Esophagus (tissue), 2 donors: ENCODE data around the gene ATRN. TPM values are rescaled to one million over a fixed set of nuclear protein-coding genes. Genes with fewer than 3 reads are reported as not detected.
"Not testable (repeated sequence)": the region's sequence is repeated elsewhere in the genome, so short reads cannot be mapped to it uniquely, and the experiment has no call there.

Source experiments
- H3K27ac ChIP-seq, 2 donors: one replicate each; pipeline ENCODE4 v1.5.1; 2013; ENCODE audit warnings: low read depth in 2 of 2, mild to moderate bottlenecking in 2 of 2, inconsistent platforms in 1 of 2, low read length in 1 of 2, moderate library complexity in 1 of 2
- H3K27me3 ChIP-seq, 2 donors: one replicate each; pipeline ENCODE4 v1.6.1; 2013; ENCODE audit warnings: low read length in 2 of 2, control low read depth in 1 of 2, mild to moderate bottlenecking in 1 of 2; ENCODE audit not compliant: insufficient read depth in 2 of 2, control insufficient read depth in 1 of 2
- H3K36me3 ChIP-seq, 2 donors: one replicate each; pipeline ENCODE4 v1.6.1; 2013; ENCODE audit warnings: low read length in 1 of 2; ENCODE audit not compliant: control insufficient read depth in 2 of 2, insufficient read depth in 2 of 2
- H3K4me1 ChIP-seq, 2 donors: one replicate each; pipeline ENCODE4 v1.6.1; 2013; ENCODE audit warnings: low read length in 1 of 2; ENCODE audit not compliant: control insufficient read depth in 2 of 2, insufficient read depth in 2 of 2
- H3K4me3 ChIP-seq, 2 donors: one replicate each; pipeline ENCODE4 v1.5.1; 2013; ENCODE audit warnings: low read length in 2 of 2, mild to moderate bottlenecking in 2 of 2, low read depth in 1 of 2, moderate library complexity in 1 of 2
- H3K9me3 ChIP-seq, 2 donors: one replicate each; pipeline ENCODE4 v1.6.1; 2013; ENCODE audit warnings: mild to moderate bottlenecking in 2 of 2, low read depth in 1 of 2, low read length in 1 of 2, moderate library complexity in 1 of 2; ENCODE audit not compliant: control insufficient read depth in 2 of 2, insufficient read depth in 1 of 2
- WGBS, 2 donors: extraction: QIAGEN DNeasy Blood & Tissue Kit; methylation state at CpG; one replicate each; pipeline ENCODE4 v1.1.7; 2013; 5-methylcytosine and 5-hydroxymethylcytosine counted together
- polyA plus RNA-seq, 2 donors: library from polyadenylated mRNA; stranded (reverse); fragments of 200-250 nt; gene quantifications; one replicate each; pipeline ENCODE4 v1.2.3, GENCODE V29; 2013
- donor health status: healthy with polysubstance abuse.
- donor health status: Bipolar disorder and iron deficiency.

The ATRN gene
- polyA plus RNA-seq, 2 donors: 2.4 to 5.1 TPM

DNA sequence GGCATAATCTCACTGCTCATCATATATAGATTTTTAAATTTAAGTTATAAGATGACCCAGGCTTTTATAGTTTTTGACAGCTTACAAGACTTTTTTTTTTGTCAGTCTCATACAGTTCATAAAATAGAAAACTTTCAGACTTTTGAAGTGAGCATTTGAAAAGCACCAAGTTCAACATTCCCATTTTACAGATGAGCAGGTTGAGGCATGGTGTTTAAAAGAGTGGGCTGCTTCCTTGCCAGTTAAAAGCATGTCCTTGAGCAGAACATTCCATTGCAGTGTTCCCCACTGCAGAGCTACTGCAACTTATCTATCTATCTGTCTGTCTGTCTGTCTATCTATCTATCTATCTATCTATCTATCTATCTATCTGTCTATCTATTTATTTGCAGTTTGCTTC lies 105.5 kb downstream of the ATRN start:
- Histone ChIP-seq H3K27me3 (no peaks in the 10 kb centered on the region), H3K9me3 (no peaks in the 10 kb centered on the region), H3K27ac (no peak overlapping the region), H3K36me3 (peaks cover 7 to 10% of the 10 kb centered on the region in 2 donors), H3K4me1 (no peaks in the 10 kb centered on the region), H3K4me3 (no peak overlapping the region)

DNA sequence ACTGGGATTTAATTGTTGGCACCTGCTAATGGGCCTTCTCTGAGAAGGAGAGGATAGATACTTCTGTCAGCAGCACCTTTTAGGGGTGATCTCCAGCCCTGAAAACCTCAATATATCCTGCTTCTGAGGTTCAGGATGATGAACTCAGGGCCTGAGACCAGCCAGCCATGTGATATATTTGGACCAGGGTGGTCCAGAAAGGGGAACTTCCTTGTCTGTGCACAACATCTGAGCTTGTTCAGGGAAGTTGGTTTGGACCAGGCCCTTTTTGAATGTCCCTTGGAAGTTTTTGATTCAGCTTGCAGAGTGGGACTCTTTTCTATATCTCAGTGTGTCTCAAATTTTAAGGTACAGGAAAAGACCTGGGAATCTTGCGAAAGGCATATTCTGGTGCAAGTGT lies 106.5 kb downstream of the ATRN start:
- no peaks in the 10 kb centered on the region for H3K9me3 ChIP-seq
- no peak overlapping the region for H3K4me3 ChIP-seq
- 99 to 100% methylated on average over 1 of the region's 1 CpG for WGBS, 2 donors
- H3K4me1 ChIP-seq: no peaks in the 10 kb centered on the region
- peaks cover 7 to 10% of the 10 kb centered on the region in 2 donors for H3K36me3 ChIP-seq
- no peak overlapping the region for H3K27ac ChIP-seq
- H3K27me3 ChIP-seq: no peaks in the 10 kb centered on the region

DNA sequence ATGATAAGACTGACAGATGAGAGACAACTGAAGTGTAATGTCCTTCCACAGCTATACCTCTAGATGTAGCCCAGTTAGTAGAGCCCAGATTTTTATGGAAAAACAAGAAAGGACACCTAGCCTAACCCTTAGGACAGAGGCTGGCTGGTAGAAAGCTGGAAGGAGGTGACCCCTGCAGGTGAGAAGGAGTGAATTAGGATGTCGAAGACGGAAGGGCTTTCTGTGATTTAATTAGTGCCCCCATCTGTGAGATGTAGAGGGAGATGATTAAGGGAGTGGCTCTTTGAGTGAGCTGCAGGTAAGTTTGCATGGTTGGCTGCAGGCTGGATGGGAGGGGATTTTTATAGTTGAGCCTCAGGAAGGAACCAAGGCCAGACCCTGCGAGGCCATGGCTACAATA lies 109.6 kb downstream of the ATRN start:
- Histone ChIP-seq H3K9me3 (no peaks in the 10 kb centered on the region), H3K36me3 (peaks cover 5 to 11% of the 10 kb centered on the region in 2 donors), H3K4me3 (no peak overlapping the region), H3K27me3 (no peaks in the 10 kb centered on the region), H3K4me1 (no peaks in the 10 kb centered on the region), H3K27ac (peak overlapping the region in 1 of 2 donors; percentile 4)
- WGBS, 2 donors: 91 to 94% methylated on average over 3 of the region's 3 CpGs

DNA sequence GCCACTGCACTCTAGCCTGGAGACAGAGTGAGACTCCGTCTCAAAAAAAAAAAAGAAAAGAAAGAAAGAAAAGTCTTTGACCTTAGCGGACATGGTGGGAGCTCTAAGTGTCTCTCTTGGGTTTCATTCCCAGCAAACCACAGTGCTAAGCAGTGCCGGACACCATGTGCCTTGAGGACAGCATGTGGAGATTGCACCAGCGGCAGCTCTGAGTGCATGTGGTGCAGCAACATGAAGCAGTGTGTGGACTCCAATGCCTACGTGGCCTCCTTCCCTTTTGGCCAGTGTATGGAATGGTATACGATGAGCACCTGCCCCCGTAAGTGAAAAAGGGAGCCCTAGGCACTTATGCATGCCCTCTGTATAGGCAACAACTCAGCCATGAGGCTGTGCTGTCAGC lies 112.9 kb downstream of the ATRN start:
- Histone ChIP-seq H3K4me1 (no peaks in the 10 kb centered on the region), H3K27ac (no peak overlapping the region), H3K9me3 (no peaks in the 10 kb centered on the region), H3K27me3 (no peaks in the 10 kb centered on the region), H3K36me3 (peaks cover 5 to 7% of the 10 kb centered on the region in 2 donors), H3K4me3 (no peak overlapping the region)
- WGBS, 2 donors: 84 to 92% methylated on average over 7 of the region's 7 CpGs

DNA sequence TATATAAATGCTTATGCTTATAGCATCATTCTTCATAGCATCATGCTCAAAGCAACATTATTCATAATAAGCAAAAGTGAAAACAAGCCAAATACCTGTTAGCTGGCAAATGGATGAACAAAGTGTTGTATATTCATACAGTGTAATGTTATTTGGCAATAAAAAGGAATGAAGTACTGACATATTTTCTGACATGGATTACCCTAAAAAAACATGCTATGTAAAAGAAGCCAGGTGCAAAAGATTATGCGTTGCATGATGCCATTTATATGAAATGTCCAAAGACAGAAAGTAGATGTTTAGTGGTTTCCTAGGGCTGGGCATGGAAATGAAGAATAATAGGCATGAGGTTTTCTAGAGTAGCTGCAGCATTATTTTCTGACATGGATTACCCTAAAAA lies 115.3 kb downstream of the ATRN start:
- H3K36me3 ChIP-seq: peaks cover 5 to 7% of the 10 kb centered on the region in 2 donors
- no peak overlapping the region for H3K4me3 ChIP-seq
- no peaks in the 10 kb centered on the region for H3K9me3 ChIP-seq
- WGBS, 2 donors: 82 to 91% methylated on average over 1 of the region's 1 CpG
- H3K4me1 ChIP-seq: no peaks in the 10 kb centered on the region
- no peak overlapping the region for H3K27ac ChIP-seq
- no peaks in the 10 kb centered on the region for H3K27me3 ChIP-seq

DNA sequence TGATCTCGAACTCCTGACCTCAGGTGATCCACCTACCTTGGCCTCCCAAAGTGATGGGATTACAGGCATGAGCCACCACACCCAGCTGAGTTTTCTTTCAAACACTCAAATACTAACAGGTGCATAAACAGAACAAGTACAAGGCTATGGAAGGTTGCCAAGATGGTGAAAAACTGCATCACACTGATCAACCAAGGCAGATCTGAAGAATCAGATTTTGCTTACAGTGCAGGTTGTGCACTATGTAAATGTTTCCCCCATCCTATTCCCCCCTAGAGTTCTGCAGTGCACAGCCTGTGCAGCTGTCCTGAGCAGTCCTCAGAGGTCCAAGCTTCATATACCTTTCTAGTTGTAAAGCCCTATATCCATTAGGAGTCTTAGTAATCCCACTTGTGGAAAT lies 119.3 kb downstream of the ATRN start:
- 96 to 100% methylated on average over 1 of the region's 1 CpG for WGBS, 2 donors
- Histone ChIP-seq H3K27ac (no peak overlapping the region), H3K4me3 (no peak overlapping the region), H3K9me3 (no peaks in the 10 kb centered on the region), H3K36me3 (peaks cover 4 to 12% of the 10 kb centered on the region in 2 donors), H3K4me1 (no peaks in the 10 kb centered on the region), H3K27me3 (no peaks in the 10 kb centered on the region)

DNA sequence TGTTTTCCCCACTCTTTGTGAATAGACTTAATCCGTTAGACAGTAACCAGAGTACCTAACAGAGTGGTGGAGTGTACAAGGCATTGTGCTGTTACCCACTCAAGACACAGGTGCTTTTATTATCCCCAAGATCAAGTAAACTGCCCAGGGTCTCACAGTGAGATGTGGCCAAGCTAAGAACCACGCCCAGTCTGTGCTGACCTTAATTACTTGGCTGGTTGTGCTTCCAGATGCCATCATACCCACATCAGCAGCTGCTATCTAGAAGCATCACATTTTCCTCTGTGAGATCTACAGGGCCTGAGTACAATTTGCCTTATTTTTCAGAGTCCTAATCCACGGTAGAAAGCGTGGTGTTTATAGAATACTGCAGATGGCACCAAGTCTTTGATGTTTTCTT lies 122.1 kb downstream of the ATRN start:
- no peak overlapping the region for H3K4me3 ChIP-seq
- peaks cover 0 to 2% of the 10 kb centered on the region in 2 donors for H3K4me1 ChIP-seq
- no peaks in the 10 kb centered on the region for H3K27me3 ChIP-seq
- H3K9me3 ChIP-seq: no peaks in the 10 kb centered on the region
- 93 to 95% methylated on average over 4 of the region's 4 CpGs for WGBS, 2 donors
- H3K27ac ChIP-seq: no peak overlapping the region
- peaks cover 4 to 15% of the 10 kb centered on the region in 2 donors for H3K36me3 ChIP-seq

DNA sequence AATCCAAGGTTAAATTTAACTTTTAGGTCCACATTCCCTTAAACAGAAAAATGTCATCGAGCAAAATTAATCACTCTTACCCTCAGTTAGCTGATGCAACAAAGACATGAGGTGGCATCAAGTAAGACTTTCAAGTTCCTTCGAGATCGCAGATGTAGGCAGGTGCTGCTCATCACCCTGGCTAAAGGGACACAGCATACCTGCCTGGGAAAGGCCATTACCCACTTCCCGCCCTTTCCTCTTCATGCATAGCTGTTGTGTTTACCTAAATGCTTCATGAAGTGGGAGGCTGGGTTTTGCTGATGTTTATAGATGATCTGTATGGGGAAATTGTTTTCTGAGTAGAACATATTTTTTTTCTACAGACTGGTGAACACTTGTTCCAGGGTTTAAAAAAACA lies 124.7 kb downstream of the ATRN start:
- peaks cover 10 to 17% of the 10 kb centered on the region in 2 donors for H3K36me3 ChIP-seq
- WGBS, 2 donors: 94 to 96% methylated on average over 4 of the region's 4 CpGs

DNA sequence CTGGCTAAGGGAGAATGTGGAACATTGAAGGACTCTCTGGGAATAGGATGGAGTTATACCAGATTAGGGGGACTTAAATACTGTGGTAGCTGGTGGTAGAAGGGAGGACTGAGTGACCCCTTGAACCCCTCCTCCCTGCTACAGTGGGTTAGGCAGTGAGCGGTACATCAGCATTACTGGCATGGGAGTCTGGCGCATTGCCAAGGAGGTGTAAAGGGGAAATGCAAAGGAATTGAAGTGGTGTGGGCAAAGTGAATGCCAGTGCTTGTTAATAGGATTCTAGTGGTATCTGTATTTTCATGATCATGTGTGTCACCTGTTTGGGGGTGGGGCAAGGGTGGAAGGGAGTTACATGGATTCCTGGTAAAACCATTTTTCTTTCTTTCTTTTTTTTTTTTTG lies 132.3 kb downstream of the ATRN start:
- no peaks in the 10 kb centered on the region for H3K9me3 ChIP-seq
- WGBS, 2 donors: 89 to 91% methylated on average over 2 of the region's 2 CpGs
- H3K27ac ChIP-seq: no peak overlapping the region
- H3K4me1 ChIP-seq: no peaks in the 10 kb centered on the region
- no peak overlapping the region for H3K4me3 ChIP-seq
- no peaks in the 10 kb centered on the region for H3K27me3 ChIP-seq
- H3K36me3 ChIP-seq: peaks cover 9 to 12% of the 10 kb centered on the region in 2 donors

More for the DNA sequence above, 124.7 kb downstream of the ATRN start:
- no peak overlapping the region for H3K27ac ChIP-seq
- H3K4me3 ChIP-seq: no peak overlapping the region
- H3K9me3 ChIP-seq: no peaks in the 10 kb centered on the region
- H3K27me3 ChIP-seq: no peaks in the 10 kb centered on the region
- H3K4me1 ChIP-seq: peaks cover 0 to 2% of the 10 kb centered on the region in 2 donors

DNA sequence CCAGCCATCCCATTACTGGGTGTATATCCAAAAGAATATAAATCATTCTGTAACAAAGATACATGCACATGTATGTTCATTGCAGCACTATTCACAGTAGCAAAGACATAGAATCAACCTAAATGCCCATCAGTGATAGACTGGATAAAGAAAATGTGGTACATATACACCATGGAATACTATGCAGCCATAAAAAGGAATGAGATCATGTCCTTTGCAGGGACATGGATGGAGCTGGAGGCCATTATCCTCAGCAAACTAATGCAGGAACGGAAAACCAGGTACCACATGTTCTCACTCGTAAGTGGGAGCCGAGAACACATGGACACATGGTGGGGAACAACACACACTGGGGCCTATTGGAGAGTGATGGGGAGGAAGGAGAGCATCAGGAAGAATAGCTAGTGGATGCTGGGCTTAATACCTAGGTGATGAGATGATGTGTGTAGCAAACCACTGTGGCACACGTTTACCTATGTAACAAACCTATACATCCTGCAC lies 134.6 kb downstream of the ATRN start:
- not testable (repeated sequence) for H3K36me3 ChIP-seq, H3K9me3 ChIP-seq, H3K4me3 ChIP-seq, H3K4me1 ChIP-seq, H3K27me3 ChIP-seq, H3K27ac ChIP-seq
- WGBS, 2 donors: 93 to 95% methylated on average over 4 of the region's 4 CpGs
